Endothelial cell of umbilical vein (primary cell): ENCODE data around the gene CABLES1.

ENCODE experiments used
- POLR2A ChIP-seq: IDR thresholded peaks from 2 replicates; pipeline ENCODE4 v1.6.1; 2012; ENCODE audit warnings: low read depth, mild to moderate bottlenecking, control low read depth, low read length
- POLR2AphosphoS5 ChIP-seq: IDR thresholded peaks from 2 replicates; pipeline ENCODE4 v1.6.1; 2012; ENCODE audit warnings: low read depth, mild to moderate bottlenecking, control low read depth, low read length, moderate library complexity; ENCODE audit not compliant: insufficient read depth
- TF ChIP-seq, protein P1 (sequence below), 2 donors: IDR thresholded peaks; 1 replicate in 1 of 2; 2 replicates in 1 of 2; pipeline ENCODE4 v1.5.1; 2011; ENCODE audit warnings: low read length in 2 of 2, mild to moderate bottlenecking in 2 of 2, moderate library complexity in 2 of 2, control low read depth in 1 of 2, inconsistent platforms in 1 of 2, low read depth in 1 of 2; ENCODE audit not compliant: insufficient read depth in 1 of 2; ENCODE audit errors: extremely low read depth in 1 of 2

DNA sequence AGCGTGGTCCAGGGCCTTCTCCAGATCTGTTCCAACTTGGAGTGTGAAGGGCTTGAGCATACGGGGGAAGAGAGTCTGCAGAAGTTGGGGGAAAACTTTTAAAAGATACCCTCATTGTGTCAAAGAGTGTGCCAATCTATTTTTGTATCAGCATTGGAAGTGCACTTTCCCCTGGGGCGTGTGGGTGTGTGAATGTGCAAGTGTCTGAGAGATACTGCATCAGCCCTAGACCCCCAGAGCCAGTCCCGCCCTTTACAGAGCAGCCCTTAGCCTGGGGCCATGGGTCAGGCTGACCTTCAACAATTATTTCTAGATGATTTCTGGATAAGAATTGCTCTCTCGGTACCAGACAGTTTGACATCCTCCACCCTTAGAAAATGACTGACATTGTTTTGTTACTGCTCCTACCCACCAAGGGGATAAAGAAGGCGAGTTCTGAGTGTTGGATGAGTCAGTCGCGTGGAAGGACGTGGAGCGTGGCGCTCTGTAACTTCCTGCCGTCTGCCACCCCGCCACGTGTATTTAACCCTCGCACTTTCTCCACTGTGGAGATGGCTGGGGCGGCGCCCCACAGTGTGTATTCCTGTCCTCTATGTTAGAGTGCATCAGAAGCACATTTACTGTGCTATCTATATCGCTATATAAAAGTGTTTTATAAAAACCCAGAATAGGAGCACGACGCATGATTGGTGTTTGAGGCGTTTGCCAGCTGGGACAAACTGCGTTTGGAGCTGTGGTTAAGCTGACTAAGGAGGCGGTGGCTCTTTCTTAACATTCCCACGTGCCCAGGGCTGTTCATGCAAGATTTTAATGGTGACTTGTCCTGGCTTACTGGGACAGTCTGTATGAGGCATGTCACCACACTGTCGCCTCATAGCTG, 122.6 kb downstream of the CABLES1 start:
- TF ChIP-seq, protein P1, sequence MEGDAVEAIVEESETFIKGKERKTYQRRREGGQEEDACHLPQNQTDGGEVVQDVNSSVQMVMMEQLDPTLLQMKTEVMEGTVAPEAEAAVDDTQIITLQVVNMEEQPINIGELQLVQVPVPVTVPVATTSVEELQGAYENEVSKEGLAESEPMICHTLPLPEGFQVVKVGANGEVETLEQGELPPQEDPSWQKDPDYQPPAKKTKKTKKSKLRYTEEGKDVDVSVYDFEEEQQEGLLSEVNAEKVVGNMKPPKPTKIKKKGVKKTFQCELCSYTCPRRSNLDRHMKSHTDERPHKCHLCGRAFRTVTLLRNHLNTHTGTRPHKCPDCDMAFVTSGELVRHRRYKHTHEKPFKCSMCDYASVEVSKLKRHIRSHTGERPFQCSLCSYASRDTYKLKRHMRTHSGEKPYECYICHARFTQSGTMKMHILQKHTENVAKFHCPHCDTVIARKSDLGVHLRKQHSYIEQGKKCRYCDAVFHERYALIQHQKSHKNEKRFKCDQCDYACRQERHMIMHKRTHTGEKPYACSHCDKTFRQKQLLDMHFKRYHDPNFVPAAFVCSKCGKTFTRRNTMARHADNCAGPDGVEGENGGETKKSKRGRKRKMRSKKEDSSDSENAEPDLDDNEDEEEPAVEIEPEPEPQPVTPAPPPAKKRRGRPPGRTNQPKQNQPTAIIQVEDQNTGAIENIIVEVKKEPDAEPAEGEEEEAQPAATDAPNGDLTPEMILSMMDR (IDR thresholded peaks at IDR 0.05; ENCODE audit: extremely low read depth in 1 of 2, insufficient read depth in 1 of 2, low read depth in 1 of 2, low read length in 2 of 2), result no peak
- TF ChIP-seq POLR2A (no peak), POLR2AphosphoS5 (no peak)
